Keratinocyte (primary cell): ENCODE data around the gene ATG14. TPM values are rescaled to one million over a fixed set of nuclear protein-coding genes. Genes with fewer than 3 reads are reported as not detected.
"Not testable (repeated sequence)": the region's sequence is repeated elsewhere in the genome, so short reads cannot be mapped to it uniquely, and the experiment has no call there.

Experiments used
- DNase-seq: peaks from one replicate; pipeline ENCODE4 v3.0.0-alpha.2; 2011; ENCODE audit warnings: low read depth, missing footprints, low spot score
- FAIRE-seq: peaks from 2 replicates; lab custom pipeline; 2011; peaks lifted over from hg19 to GRCh38; lab: Jason Lieb, UNC
- H2AFZ ChIP-seq: 2 replicates; pipeline ENCODE4 v1.6.0; 2012; ENCODE audit warnings: low read length, control low read depth, inconsistent platforms; ENCODE audit not compliant: control insufficient read depth
- H3K27ac ChIP-seq: 2 replicates; pipeline ENCODE4 v1.5.1; 2011; ENCODE audit warnings: low read length; ENCODE audit not compliant: control insufficient read depth, insufficient read depth
- H3K27me3 ChIP-seq: 3 replicates; pipeline ENCODE4 v1.6.0; 2011; ENCODE audit warnings: low read length; ENCODE audit not compliant: control insufficient read depth, insufficient read depth; ENCODE audit errors: extremely low read depth
- H3K36me3 ChIP-seq, 2 experiments: 2 replicates in 1 of 2; 3 replicates in 1 of 2; pipeline ENCODE4 v1.5.1; 2011; ENCODE audit warnings: low read length in 2 of 2, mild to moderate bottlenecking in 1 of 2; ENCODE audit not compliant: control insufficient read depth in 2 of 2, insufficient read depth in 2 of 2; ENCODE audit errors: extremely low read depth in 1 of 2
- H3K4me1 ChIP-seq: 3 replicates; pipeline ENCODE4 v1.5.1; 2011; ENCODE audit warnings: low read length; ENCODE audit not compliant: control insufficient read depth, insufficient read depth; ENCODE audit errors: extremely low read depth
- H3K4me2 ChIP-seq: 3 replicates; pipeline ENCODE4 v1.6.0; 2011; ENCODE audit warnings: low read depth, low read length; ENCODE audit not compliant: control insufficient read depth, insufficient read depth; ENCODE audit errors: extremely low read depth
- H3K4me3 ChIP-seq, 3 experiments: fragments of 200-600 bp in 1 of 3; sonication (generic) in 1 of 3; 2 replicates in 2 of 3; 3 replicates in 1 of 3; pipeline ENCODE4 v1.5.1; 2011 to 2016; ENCODE audit warnings: low read length in 3 of 3, mild to moderate bottlenecking in 3 of 3, control low read depth in 2 of 3, inconsistent platforms in 1 of 3, low read depth in 1 of 3, mixed read lengths in 1 of 3, mixed run types in 1 of 3, moderate library complexity in 1 of 3; ENCODE audit not compliant: control insufficient read depth in 2 of 3, insufficient read depth in 2 of 3; ENCODE audit errors: extremely low read depth in 1 of 3
- H3K79me2 ChIP-seq: 2 replicates; pipeline ENCODE4 v1.6.0; 2012; ENCODE audit warnings: low read length; ENCODE audit not compliant: control insufficient read depth, insufficient read depth
- H3K9ac ChIP-seq: 3 replicates; pipeline ENCODE4 v1.6.0; 2011; ENCODE audit warnings: low read length; ENCODE audit not compliant: control insufficient read depth, insufficient read depth; ENCODE audit errors: extremely low read depth
- H3K9me1 ChIP-seq: 3 replicates; pipeline ENCODE4 v1.6.0; 2011; ENCODE audit warnings: low read length; ENCODE audit not compliant: control insufficient read depth, insufficient read depth; ENCODE audit errors: extremely low read depth
- H3K9me3 ChIP-seq: 2 replicates; pipeline ENCODE4 v1.5.1; 2012; ENCODE audit warnings: low read depth, low read length; ENCODE audit not compliant: control insufficient read depth
- H4K20me1 ChIP-seq: 3 replicates; pipeline ENCODE4 v1.6.0; 2011; ENCODE audit warnings: low read length; ENCODE audit not compliant: control insufficient read depth, insufficient read depth; ENCODE audit errors: extremely low read depth
- EZH2 ChIP-seq: IDR thresholded peaks from one replicate; pipeline ENCODE4 v1.6.1; 2012; ENCODE audit warnings: inconsistent platforms, mild to moderate bottlenecking, low read length, moderate library complexity
- dilution Hi-C: fragments of 300-500 bp; cut with MboI; formaldehyde crosslinking; loops from one replicate; pipeline ENCODE4 v1.7.0; 2020; ENCODE audit warnings: low sequenced_read_pairs; ENCODE audit not compliant: extremely low pct_ligation_motif_present
- polyA plus RNA-seq, 5 experiments: library from polyadenylated mRNA; depleted of rRNA in 3 of 5; stranded (reverse) in 3 of 5; stranded (forward) in 1 of 5; unstranded in 1 of 5; fragments of >200 nt; gene quantifications; 1 replicate in 1 of 5; 2 replicates in 3 of 5; 3 replicates in 1 of 5; pipeline versions ENCODE4 v1.2.1 to v1.2.3, GENCODE V29; 2011 to 2012; ENCODE audit warnings: missing spikeins in 2 of 5, low read depth in 1 of 5, low replicate concordance in 1 of 5
- TF ChIP-seq, protein P1 (sequence below), 3 experiments: IDR thresholded peaks in 1 of 3; conservative IDR thresholded peaks in 1 of 3; optimal IDR thresholded peaks in 1 of 3; 2 replicates in 2 of 3; 3 replicates in 1 of 3; pipeline versions ENCODE3 to v1.5.1; 2011; ENCODE audit warnings: low read length in 3 of 3, mild to moderate bottlenecking in 3 of 3, moderate library complexity in 2 of 3, control low read depth in 1 of 3, inconsistent platforms in 1 of 3; ENCODE audit not compliant: insufficient read depth in 2 of 3; ENCODE audit errors: extremely low read depth in 1 of 3

ATG14 gene
- polyA plus RNA-seq, 1 donor (not counting 4 experiments of a cell fraction or from before 2014, with no cell fraction given), result 7.0 TPM

DNA sequence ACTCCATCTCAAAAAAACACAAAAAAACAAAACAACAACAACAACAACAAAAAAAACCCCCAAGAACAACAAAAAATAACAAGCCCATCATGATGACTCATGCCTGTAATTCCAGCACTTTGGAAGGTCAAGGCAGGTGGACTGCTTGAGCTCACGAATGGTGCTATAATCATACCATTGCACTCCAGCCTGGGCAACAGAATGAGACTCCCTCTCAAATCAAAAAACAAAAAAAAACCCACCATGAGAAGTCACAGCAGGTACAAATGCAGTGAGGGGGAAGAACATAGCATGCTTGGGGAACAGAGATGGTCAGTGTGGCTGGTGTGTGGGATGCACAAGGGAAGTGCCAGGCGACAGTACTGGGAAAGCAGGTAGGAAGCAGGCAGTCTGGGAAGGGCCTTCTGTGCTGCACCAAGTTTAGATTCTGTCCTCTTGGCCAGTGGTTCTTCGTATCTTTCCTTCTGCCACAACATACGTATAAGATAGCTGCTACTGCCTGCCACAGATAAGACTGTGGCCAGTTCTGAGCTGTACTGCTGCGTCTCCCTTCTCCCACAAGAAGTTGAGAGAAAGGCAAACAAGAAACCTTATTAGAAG lies 28.0 kb downstream of the ATG14 start:
- H3K4me3 ChIP-seq, result no peak overlapping the region

GRCh38 chr14:55383056-55383466 lies 28.6 kb downstream of the ATG14 start:
- H3K4me2 ChIP-seq, H3K9ac ChIP-seq, H2AFZ ChIP-seq, H3K4me1 ChIP-seq, H3K27ac ChIP-seq, H3K9me3 ChIP-seq, H4K20me1 ChIP-seq, FAIRE-seq, H3K4me3 ChIP-seq, DNase-seq, H3K79me2 ChIP-seq, H3K27me3 ChIP-seq, H3K9me1 ChIP-seq, dilution Hi-C loops: not testable (repeated sequence)
- H3K36me3 ChIP-seq, result peaks cover 4 to 12% of the 10 kb centered on the region in 2 experiments

More for the DNA sequence above, 28.0 kb downstream of the ATG14 start:
- FAIRE-seq (no peak), DNase-seq (no peak)
- H3K4me1 ChIP-seq, result no peaks in the 10 kb centered on the region
- no peak overlapping the region for H3K9ac ChIP-seq
- H3K27me3 ChIP-seq, result no peaks in the 10 kb centered on the region
- H2AFZ ChIP-seq, result no peak overlapping the region
- H3K27ac ChIP-seq, result no peak overlapping the region
- no peaks in the 10 kb centered on the region for H4K20me1 ChIP-seq
- dilution Hi-C loops, result no loop called here
- TF ChIP-seq, protein P1, sequence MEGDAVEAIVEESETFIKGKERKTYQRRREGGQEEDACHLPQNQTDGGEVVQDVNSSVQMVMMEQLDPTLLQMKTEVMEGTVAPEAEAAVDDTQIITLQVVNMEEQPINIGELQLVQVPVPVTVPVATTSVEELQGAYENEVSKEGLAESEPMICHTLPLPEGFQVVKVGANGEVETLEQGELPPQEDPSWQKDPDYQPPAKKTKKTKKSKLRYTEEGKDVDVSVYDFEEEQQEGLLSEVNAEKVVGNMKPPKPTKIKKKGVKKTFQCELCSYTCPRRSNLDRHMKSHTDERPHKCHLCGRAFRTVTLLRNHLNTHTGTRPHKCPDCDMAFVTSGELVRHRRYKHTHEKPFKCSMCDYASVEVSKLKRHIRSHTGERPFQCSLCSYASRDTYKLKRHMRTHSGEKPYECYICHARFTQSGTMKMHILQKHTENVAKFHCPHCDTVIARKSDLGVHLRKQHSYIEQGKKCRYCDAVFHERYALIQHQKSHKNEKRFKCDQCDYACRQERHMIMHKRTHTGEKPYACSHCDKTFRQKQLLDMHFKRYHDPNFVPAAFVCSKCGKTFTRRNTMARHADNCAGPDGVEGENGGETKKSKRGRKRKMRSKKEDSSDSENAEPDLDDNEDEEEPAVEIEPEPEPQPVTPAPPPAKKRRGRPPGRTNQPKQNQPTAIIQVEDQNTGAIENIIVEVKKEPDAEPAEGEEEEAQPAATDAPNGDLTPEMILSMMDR (optimal IDR thresholded peaks at IDR 0.05 in 1 of 3, IDR thresholded peaks at IDR 0.05 in 1 of 3, conservative IDR thresholded peaks at IDR 0.05 in 1 of 3; ENCODE audit: extremely low read depth in 1 of 3, insufficient read depth in 2 of 3, low read length in 3 of 3), result no peak
- TF ChIP-seq EZH2, result no peak
- H3K79me2 ChIP-seq, result no peaks in the 10 kb centered on the region
- H3K4me2 ChIP-seq, result no peak overlapping the region
- no peaks in the 10 kb centered on the region for H3K9me3 ChIP-seq
- H3K36me3 ChIP-seq, result peaks cover 4 to 12% of the 10 kb centered on the region in 2 experiments
- H3K9me1 ChIP-seq, result no peaks in the 10 kb centered on the region

DNA sequence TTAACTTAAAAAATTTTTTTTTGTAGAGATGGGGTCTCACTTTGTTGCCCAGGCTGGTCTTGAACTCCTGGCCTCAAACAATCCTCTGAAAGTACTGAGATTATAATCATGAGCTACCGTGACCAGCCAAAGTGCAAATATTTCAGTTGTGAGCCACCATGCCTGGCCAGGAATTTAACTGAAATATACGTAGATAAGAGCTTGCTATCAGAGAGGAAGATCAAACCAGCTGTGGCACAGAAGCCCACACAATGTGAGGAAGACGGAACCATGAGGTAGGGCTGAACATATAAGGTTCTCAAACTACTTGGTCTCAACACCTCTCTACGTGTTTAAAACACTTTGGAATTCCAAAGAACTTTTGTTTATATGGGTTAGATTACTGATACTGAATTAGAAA lies 29.1 kb downstream of the ATG14 start:
- no peak overlapping the region for H3K4me3 ChIP-seq
- no peak overlapping the region for H3K9ac ChIP-seq
- H3K27me3 ChIP-seq, result no peaks in the 10 kb centered on the region
- no peaks in the 10 kb centered on the region for H4K20me1 ChIP-seq
- DNase-seq (no peak), FAIRE-seq (no peak)
- no peak for TF ChIP-seq EZH2
- TF ChIP-seq, protein P1 (optimal IDR thresholded peaks at IDR 0.05 in 1 of 3, IDR thresholded peaks at IDR 0.05 in 1 of 3, conservative IDR thresholded peaks at IDR 0.05 in 1 of 3; ENCODE audit: extremely low read depth in 1 of 3, insufficient read depth in 2 of 3, low read length in 3 of 3), result no peak
- no peaks in the 10 kb centered on the region for H3K9me1 ChIP-seq
- H3K9me3 ChIP-seq, result no peaks in the 10 kb centered on the region
- H3K79me2 ChIP-seq, result no peaks in the 10 kb centered on the region
- no peak overlapping the region for H3K27ac ChIP-seq
- dilution Hi-C loops, result no loop called here
- no peaks in the 10 kb centered on the region for H3K4me1 ChIP-seq
- H2AFZ ChIP-seq, result no peak overlapping the region
- no peak overlapping the region for H3K4me2 ChIP-seq
- H3K36me3 ChIP-seq, result peaks cover 4 to 12% of the 10 kb centered on the region in 2 experiments
